Measurements from ENCODE around the gene ZNF750. TPM values are rescaled to one million over a fixed set of nuclear protein-coding genes. Genes with fewer than 3 reads are reported as not detected.

Gene ZNF750
- total RNA-seq, 4 donors from 2014 or later = 117 to 353 (median 233) TPM

GRCh38 chr17:82799591-82799990, 40.2 kb downstream of the ZNF750 start:
- Histone ChIP-seq H3K36me3 (peaks cover 27% of the 10 kb centered on the region), H3K4me3 (no peak overlapping the region), H3K9me3 (no peaks in the 10 kb centered on the region), H3K27ac (no peak overlapping the region), H3K4me1 (peaks cover 16% of the 10 kb centered on the region), H3K27me3 (no peaks in the 10 kb centered on the region)
- no peak for DNase-seq (ENCODE audit: low spot score in 2 of 2)
- TF ChIP-seq POLR2AphosphoS5 (IDR thresholded peaks at IDR 0.05) = no peak
- no peak for TF ChIP-seq EP300 (IDR thresholded peaks at IDR 0.05)
- TF ChIP-seq, protein P1, sequence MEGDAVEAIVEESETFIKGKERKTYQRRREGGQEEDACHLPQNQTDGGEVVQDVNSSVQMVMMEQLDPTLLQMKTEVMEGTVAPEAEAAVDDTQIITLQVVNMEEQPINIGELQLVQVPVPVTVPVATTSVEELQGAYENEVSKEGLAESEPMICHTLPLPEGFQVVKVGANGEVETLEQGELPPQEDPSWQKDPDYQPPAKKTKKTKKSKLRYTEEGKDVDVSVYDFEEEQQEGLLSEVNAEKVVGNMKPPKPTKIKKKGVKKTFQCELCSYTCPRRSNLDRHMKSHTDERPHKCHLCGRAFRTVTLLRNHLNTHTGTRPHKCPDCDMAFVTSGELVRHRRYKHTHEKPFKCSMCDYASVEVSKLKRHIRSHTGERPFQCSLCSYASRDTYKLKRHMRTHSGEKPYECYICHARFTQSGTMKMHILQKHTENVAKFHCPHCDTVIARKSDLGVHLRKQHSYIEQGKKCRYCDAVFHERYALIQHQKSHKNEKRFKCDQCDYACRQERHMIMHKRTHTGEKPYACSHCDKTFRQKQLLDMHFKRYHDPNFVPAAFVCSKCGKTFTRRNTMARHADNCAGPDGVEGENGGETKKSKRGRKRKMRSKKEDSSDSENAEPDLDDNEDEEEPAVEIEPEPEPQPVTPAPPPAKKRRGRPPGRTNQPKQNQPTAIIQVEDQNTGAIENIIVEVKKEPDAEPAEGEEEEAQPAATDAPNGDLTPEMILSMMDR (IDR thresholded peaks at IDR 0.05) = no peak
- TF ChIP-seq POLR2A (IDR thresholded peaks at IDR 0.05) = no peak
- WGBS = 66% methylated on average over 15 of the region's 16 CpGs

DNA sequence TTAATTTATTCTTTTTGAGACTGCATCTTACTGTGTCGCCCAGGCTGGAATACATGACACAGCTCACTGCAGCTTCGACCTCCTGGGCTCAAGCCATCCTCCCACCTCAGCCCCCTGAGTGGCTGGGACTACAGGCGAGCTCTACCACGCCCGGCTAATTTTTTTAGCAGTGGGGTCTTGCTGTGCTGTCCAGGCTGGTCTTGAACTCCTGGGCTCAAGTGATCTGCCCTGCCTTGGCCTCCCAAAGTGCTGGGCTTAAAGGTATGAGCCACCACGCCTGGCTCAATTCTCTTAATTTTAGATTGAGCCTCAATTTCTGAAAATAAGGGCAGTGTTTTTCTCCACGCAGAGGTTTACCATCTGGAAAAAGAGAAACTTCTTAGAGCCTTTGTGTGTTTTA, 41.1 kb downstream of the ZNF750 start:
- over 99% methylated on average over 7 of the region's 7 CpGs for WGBS
- H3K4me3 ChIP-seq = no peak overlapping the region
- DNase-seq (ENCODE audit: low spot score in 2 of 2) = no peak
- no peak for TF ChIP-seq POLR2A (IDR thresholded peaks at IDR 0.05)
- TF ChIP-seq, protein P1 (IDR thresholded peaks at IDR 0.05) = no peak
- no peak for TF ChIP-seq POLR2AphosphoS5 (IDR thresholded peaks at IDR 0.05)
- no peak for TF ChIP-seq EP300 (IDR thresholded peaks at IDR 0.05)
- H3K9me3 ChIP-seq = no peaks in the 10 kb centered on the region
- H3K27ac ChIP-seq = no peak overlapping the region
- H3K36me3 ChIP-seq = peaks cover 27% of the 10 kb centered on the region
- no peaks in the 10 kb centered on the region for H3K27me3 ChIP-seq
- H3K4me1 ChIP-seq = peaks cover 22% of the 10 kb centered on the region

DNA sequence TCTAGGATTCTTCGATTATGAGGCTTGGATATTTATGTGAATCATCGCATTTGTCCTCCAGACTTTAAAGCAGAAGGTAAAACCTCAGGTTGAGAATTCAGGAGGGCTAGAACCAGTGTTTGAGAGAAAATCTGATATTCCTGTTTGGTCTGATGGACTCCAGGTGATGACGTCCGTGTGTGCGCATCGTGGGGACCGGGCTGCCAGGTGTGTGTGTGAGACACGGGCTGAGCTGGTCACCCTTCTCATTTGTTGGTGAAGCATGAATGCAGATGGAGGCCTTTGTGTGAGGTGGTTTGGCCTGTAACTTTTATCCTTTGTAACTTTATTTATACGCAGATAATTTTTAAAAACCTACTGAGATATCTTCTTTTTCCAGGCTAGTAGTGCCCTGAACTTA, 42.8 kb downstream of the ZNF750 start:
- no peaks in the 10 kb centered on the region for H3K27me3 ChIP-seq
- TF ChIP-seq POLR2AphosphoS5 (IDR thresholded peaks at IDR 0.05) (no peak), POLR2A (IDR thresholded peaks at IDR 0.05) (no peak), EP300 (IDR thresholded peaks at IDR 0.05) (no peak)
- TF ChIP-seq, protein P1 (IDR thresholded peaks at IDR 0.05) = no peak
- no peaks in the 10 kb centered on the region for H3K9me3 ChIP-seq
- WGBS = 97% methylated on average over 9 of the region's 9 CpGs
- no peak overlapping the region for H3K27ac ChIP-seq
- no peak for DNase-seq (ENCODE audit: low spot score in 2 of 2)
- peaks cover 33% of the 10 kb centered on the region for H3K4me1 ChIP-seq
- peaks cover 27% of the 10 kb centered on the region for H3K36me3 ChIP-seq
- H3K4me3 ChIP-seq = no peak overlapping the region

GRCh38 chr17:82795615-82796014, 44.2 kb downstream of the ZNF750 start:
- WGBS = no CpG with 5 or more reads among the region's 14 CpGs
- Histone ChIP-seq H3K4me3 (no peak overlapping the region), H3K36me3 (peaks cover 18% of the 10 kb centered on the region), H3K4me1 (peaks cover 34% of the 10 kb centered on the region), H3K27me3 (no peaks in the 10 kb centered on the region), H3K27ac (peak overlapping the region; percentile 77), H3K9me3 (no peaks in the 10 kb centered on the region)
- no peak for DNase-seq (ENCODE audit: low spot score in 2 of 2)
- TF ChIP-seq, protein P1 (IDR thresholded peaks at IDR 0.05) = no peak
- TF ChIP-seq POLR2A (IDR thresholded peaks at IDR 0.05) (no peak), EP300 (IDR thresholded peaks at IDR 0.05) (no peak), POLR2AphosphoS5 (IDR thresholded peaks at IDR 0.05) (no peak)

- 85% methylated on average over 18 of the region's 18 CpGs for WGBS
- Histone ChIP-seq H3K4me1 (peaks cover 40% of the 10 kb centered on the region), H3K27ac (peak overlapping the region; percentile 77), H3K36me3 (peaks cover 14% of the 10 kb centered on the region), H3K27me3 (no peaks in the 10 kb centered on the region), H3K9me3 (no peaks in the 10 kb centered on the region), H3K4me3 (no peak overlapping the region)
- no peak for TF ChIP-seq POLR2AphosphoS5 (IDR thresholded peaks at IDR 0.05)
- TF ChIP-seq POLR2A (IDR thresholded peaks at IDR 0.05) = no peak
- TF ChIP-seq, protein P1 (IDR thresholded peaks at IDR 0.05) = no peak
- no peak for TF ChIP-seq EP300 (IDR thresholded peaks at IDR 0.05)
- no peak for DNase-seq (ENCODE audit: low spot score in 2 of 2)
Measured at GRCh38 chr17:82794781-82795482, 44.9 kb downstream of the ZNF750 start.

All from suprapubic skin (tissue), 4 donors.